GM10266 (cell line): Measurements from ENCODE around the gene LDHD.

ENCODE experiments used
- DNase-seq: peaks from one replicate; pipeline ENCODE4 v3.0.0; 2012; ENCODE audit errors: extremely low spot score
- CTCF ChIP-seq: IDR thresholded peaks from 2 replicates; pipeline ENCODE4 v1.5.1; 2012; ENCODE audit warnings: mild to moderate bottlenecking, low read depth; ENCODE audit not compliant: control insufficient read depth, insufficient read depth; ENCODE audit errors: missing control alignments

Gene LDHD

GRCh38 chr16:75066861-75067447 is 49.6 kb downstream of the LDHD start:
- no peak for TF ChIP-seq CTCF
- no peak for DNase-seq

GRCh38 chr16:75065521-75066149 is 50.9 kb downstream of the LDHD start:
- no peak for TF ChIP-seq CTCF
- DNase-seq = no peak

- DNase-seq = no peak
- TF ChIP-seq CTCF = no peak
Measured at GRCh38 chr16:75065149-75065505, 51.5 kb downstream of the LDHD start.

- TF ChIP-seq CTCF = no peak
- DNase-seq = no peak
Measured at GRCh38 chr16:75064403-75065148, 52.0 kb downstream of the LDHD start.

GRCh38 chr16:75063549-75064088 is 53.0 kb downstream of the LDHD start:
- no peak for DNase-seq
- no peak for TF ChIP-seq CTCF

- no peak for TF ChIP-seq CTCF
- no peak for DNase-seq
Measured at GRCh38 chr16:75062976-75063346, 53.6 kb downstream of the LDHD start.
